ENCODE data around the gene HSBP1L1. TPM values are rescaled to one million over a fixed set of nuclear protein-coding genes. Genes with fewer than 3 reads are reported as not detected.

Gene HSBP1L1
- total RNA-seq, 6 donors from 2014 or later = 32.1 to 80.7 (median 43.8) TPM

DNA sequence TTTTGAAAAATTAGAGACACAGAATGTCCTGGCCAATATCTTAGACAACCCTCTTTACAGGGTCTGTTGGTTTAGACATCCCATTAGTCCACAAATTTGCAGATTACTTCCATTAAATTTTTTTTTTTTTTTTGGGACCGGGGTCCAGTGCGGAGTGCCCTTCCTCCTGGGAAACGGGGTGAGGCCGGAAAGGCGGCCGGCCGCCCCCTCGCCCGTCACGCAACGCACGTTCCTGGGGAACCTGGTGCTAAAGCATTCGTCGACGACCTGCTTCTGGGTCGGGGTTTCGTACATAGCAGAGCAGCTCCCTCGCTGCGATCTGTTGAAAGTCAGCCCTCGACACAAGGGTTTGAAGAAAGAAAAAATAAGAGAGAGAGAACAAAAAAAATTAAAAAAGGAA lies 48.3 kb downstream of the HSBP1L1 start:
- Histone ChIP-seq H3K4me3 (no peak overlapping the region), H3K9me3 (peaks cover 0 to 30% (median 2%) of the 10 kb centered on the region in 4 donors), H3K27ac (no peak overlapping the region), H3K4me1 (no peaks in the 10 kb centered on the region), H3K36me3 (no peaks in the 10 kb centered on the region), H3K27me3 (no peaks in the 10 kb centered on the region)
- WGBS, 2 donors = 95 to 97% methylated on average over 20 of the region's 20 CpGs
- TF ChIP-seq EP300 (IDR thresholded peaks at IDR 0.05) (no peak), POLR2AphosphoS5 (IDR thresholded peaks at IDR 0.05) (no peak), POLR2A (IDR thresholded peaks at IDR 0.05) (no peak)
- TF ChIP-seq, protein P1, sequence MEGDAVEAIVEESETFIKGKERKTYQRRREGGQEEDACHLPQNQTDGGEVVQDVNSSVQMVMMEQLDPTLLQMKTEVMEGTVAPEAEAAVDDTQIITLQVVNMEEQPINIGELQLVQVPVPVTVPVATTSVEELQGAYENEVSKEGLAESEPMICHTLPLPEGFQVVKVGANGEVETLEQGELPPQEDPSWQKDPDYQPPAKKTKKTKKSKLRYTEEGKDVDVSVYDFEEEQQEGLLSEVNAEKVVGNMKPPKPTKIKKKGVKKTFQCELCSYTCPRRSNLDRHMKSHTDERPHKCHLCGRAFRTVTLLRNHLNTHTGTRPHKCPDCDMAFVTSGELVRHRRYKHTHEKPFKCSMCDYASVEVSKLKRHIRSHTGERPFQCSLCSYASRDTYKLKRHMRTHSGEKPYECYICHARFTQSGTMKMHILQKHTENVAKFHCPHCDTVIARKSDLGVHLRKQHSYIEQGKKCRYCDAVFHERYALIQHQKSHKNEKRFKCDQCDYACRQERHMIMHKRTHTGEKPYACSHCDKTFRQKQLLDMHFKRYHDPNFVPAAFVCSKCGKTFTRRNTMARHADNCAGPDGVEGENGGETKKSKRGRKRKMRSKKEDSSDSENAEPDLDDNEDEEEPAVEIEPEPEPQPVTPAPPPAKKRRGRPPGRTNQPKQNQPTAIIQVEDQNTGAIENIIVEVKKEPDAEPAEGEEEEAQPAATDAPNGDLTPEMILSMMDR (IDR thresholded peaks at IDR 0.05) = no peak
- ATAC-seq (ENCODE audit: low FRiP score in 2 of 2) (no peak), DNase-seq (peak in 1 of 2 donors; percentile 62)

Other genes starting within 250 kb of the HSBP1L1 start
- gene KCNG2, start 166.7 kb upstream of the HSBP1L1 start, total RNA-seq = 1 to 10 TPM in 1 of 6 donors, under 1 TPM in 3, not detected in 2; 0.49 to 1.1 (median 0.73) TPM
- gene SLC66A2, start 13.0 kb upstream of the HSBP1L1 start, total RNA-seq = 10 to 100 TPM; 37.6 to 90.7 (median 66.5) TPM
- 100 to 1,000 TPM in 1 of 6 donors, 10 to 100 TPM in 5; 11.5 to 101 (median 27.8) TPM for gene TXNL4A, start 23.9 kb downstream of the HSBP1L1 start, total RNA-seq
- gene RBFA, start 69.8 kb downstream of the HSBP1L1 start, total RNA-seq = 10 to 100 TPM; 19.2 to 32.5 (median 24.5) TPM
- 10 to 100 TPM; 12.4 to 26.6 (median 16.1) TPM for gene ADNP2, start 144.6 kb downstream of the HSBP1L1 start, total RNA-seq

Measured in upper lobe of left lung (tissue), 6 donors.